A673 (cell line): Measurements from ENCODE around the gene LY6G5C.

Experiments used
- CTCF ChIP-seq: fragments of 300-800, 200-600 bp; sonication (generic); conservative IDR thresholded peaks from 2 replicates; pipeline ENCODE4 v1.5.1; 2017; ENCODE audit warnings: low read depth, mild to moderate bottlenecking, antibody characterized with exemption, low read length, moderate library complexity, mixed read lengths
- EZH2 ChIP-seq: fragments of 200-600 bp; sonication (generic); IDR thresholded peaks from 2 replicates; pipeline ENCODE4 v1.6.1; 2017; ENCODE audit warnings: borderline replicate concordance, low read depth, mild to moderate bottlenecking, mixed read lengths, antibody characterized with exemption, low read length; ENCODE audit not compliant: poor library complexity, severe bottlenecking

- no peak for TF ChIP-seq CTCF
- TF ChIP-seq EZH2, result no peak
Measured at GRCh38 chr6:31654574-31655348, 26.1 kb downstream of the LY6G5C start.
